Choroid plexus epithelial cell (primary cell): ENCODE data around the gene ICOS.
A peak's percentile ranks its signal among the peaks of the same experiment; 100 is the strongest.

Source experiments
- DNase-seq: peaks from one replicate; pipeline ENCODE4 v3.0.0-alpha.2; 2010; ENCODE audit warnings: low read depth
- H3K4me3 ChIP-seq: 2 replicates; pipeline ENCODE4 v1.5.1; 2011; ENCODE audit warnings: low read depth, mild to moderate bottlenecking, control low read depth, low read length, moderate library complexity
- TF ChIP-seq, protein P1 (sequence below): conservative IDR thresholded peaks from 2 replicates; pipeline ENCODE4 v1.5.1; 2011; ENCODE audit warnings: low read depth, mild to moderate bottlenecking, control low read depth, inconsistent platforms, low read length, moderate library complexity

ICOS gene

GRCh38 chr2:203936535-203936934 lies at the start of gene ICOS:
Gene ICOS (plus strand): TSS chr2:203936763. CDS start chr2:203936815, 52 bp downstream.
- DNase-seq, result no peak
- TF ChIP-seq, protein P1, sequence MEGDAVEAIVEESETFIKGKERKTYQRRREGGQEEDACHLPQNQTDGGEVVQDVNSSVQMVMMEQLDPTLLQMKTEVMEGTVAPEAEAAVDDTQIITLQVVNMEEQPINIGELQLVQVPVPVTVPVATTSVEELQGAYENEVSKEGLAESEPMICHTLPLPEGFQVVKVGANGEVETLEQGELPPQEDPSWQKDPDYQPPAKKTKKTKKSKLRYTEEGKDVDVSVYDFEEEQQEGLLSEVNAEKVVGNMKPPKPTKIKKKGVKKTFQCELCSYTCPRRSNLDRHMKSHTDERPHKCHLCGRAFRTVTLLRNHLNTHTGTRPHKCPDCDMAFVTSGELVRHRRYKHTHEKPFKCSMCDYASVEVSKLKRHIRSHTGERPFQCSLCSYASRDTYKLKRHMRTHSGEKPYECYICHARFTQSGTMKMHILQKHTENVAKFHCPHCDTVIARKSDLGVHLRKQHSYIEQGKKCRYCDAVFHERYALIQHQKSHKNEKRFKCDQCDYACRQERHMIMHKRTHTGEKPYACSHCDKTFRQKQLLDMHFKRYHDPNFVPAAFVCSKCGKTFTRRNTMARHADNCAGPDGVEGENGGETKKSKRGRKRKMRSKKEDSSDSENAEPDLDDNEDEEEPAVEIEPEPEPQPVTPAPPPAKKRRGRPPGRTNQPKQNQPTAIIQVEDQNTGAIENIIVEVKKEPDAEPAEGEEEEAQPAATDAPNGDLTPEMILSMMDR, result no peak
- no peak within 1 kb of the TSS for H3K4me3 ChIP-seq

DNA sequence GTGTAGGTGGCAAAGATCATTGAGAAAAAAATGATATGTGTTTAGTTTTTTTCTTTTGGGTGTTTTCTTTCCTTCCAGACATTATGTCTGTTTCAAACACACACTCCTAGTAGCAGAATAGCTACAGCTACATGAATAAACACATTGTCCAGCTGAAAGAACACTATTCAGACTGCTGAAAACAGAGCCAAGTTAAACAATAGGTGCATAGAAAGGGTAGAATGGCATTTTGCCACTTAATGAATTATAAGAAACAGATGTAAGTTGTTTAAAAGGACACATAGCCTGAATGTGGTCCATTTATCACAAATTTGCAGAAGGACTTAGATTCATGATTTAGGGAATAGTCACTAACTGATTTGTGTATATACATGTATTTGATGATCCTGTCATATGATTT lies 48.9 kb upstream of the ICOS start:
- TF ChIP-seq, protein P1, result no peak
- DNase-seq, result no peak
- H3K4me3 ChIP-seq, result no peak overlapping the region

DNA sequence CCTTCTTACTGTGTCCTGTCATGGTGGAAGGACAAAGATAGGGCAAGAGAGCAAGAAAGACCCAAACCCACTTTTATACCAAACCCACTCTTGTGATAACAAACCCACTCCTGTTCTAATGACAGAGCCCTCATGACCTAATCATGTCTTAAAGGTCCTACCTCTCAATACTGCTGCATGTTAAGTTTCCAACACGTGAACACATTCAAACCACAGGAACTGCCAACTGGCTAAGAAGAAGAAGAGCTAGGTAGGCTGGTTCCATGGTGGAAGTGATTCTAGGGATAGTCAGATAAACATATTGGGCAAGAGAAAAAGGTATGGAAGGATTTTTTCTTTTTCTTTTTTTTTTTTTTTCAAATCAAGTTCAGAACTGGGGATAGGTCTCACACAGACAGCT lies 47.0 kb upstream of the ICOS start:
- no peak for DNase-seq
- H3K4me3 ChIP-seq, result no peak overlapping the region
- TF ChIP-seq, protein P1, result no peak

GRCh38 chr2:203889944-203890343 lies 46.6 kb upstream of the ICOS start:
- TF ChIP-seq, protein P1, result no peak
- DNase-seq, result no peak

GRCh38 chr2:203890733-203891132 lies 45.8 kb upstream of the ICOS start:
- DNase-seq, result no peak
- H3K4me3 ChIP-seq, result no peak overlapping the region
- TF ChIP-seq, protein P1, result no peak

More at GRCh38 chr2:203889944-203890343, 46.6 kb upstream of the ICOS start:
- H3K4me3 ChIP-seq, result no peak overlapping the region

DNA sequence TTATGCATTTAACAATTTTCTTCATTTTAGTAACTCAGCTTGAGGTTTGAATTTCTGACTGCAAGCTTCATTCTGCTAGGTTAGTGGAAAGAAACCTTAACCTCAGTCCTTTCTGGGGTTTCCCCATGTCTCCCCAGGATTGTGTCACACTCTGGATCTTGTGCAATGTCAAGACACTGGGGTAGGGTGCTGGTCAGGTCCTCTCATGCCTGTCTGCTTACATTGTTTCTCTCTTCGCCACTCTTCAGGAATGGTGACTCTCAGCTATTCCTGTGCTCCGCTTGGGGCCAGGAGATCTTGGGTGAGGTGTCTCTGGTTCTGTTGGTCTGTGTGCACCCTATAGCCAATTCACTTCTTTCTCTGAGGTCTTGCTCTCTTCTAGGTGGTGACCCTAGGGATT lies 45.1 kb upstream of the ICOS start:
- DNase-seq, result peak; percentile 16
- TF ChIP-seq, protein P1, result no peak
- H3K4me3 ChIP-seq, result no peak overlapping the region

DNA sequence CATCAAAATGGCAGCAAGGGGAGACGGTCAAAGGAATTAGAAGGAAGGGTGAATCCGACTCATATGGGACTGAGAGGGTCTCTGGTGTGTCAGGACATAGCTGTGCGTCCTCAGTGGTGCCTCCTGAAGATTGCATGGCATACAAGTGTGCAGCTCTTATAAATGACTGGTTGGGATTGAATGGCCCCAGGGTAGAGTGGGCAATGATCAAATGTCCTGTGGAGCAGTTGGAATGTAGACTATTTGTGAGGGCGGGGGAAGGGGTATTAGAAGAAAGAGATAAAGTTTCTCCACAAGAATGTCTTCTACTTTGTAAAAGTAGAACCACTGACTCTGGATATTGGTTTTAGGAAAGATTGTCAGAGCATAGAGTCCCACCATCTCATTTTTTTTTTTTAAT lies 44.4 kb upstream of the ICOS start:
- TF ChIP-seq, protein P1, result no peak
- H3K4me3 ChIP-seq, result no peak overlapping the region
- no peak for DNase-seq
